Thoracic aorta (tissue), 2 donors: Measurements from ENCODE around the gene HAVCR1. TPM values are rescaled to one million over a fixed set of nuclear protein-coding genes. Genes with fewer than 3 reads are reported as not detected.
"Not testable (repeated sequence)": the region's sequence is repeated elsewhere in the genome, so short reads cannot be mapped to it uniquely, and the experiment has no call there.

Source experiments
- ATAC-seq: fragments of 150-250 bp; one replicate; pipeline ENCODE4 v1.8.0; 2017; ENCODE audit warnings: low read depth; ENCODE audit not compliant: insufficient number of reproducible peaks, low FRiP score
- DNase-seq: peaks from one replicate; pipeline ENCODE4 v3.0.0-alpha.2; 2020; ENCODE audit warnings: low spot score
- H3K27ac ChIP-seq, 2 donors: fragments of 200-600 bp; sonication (generic); 1 replicate in 1 of 2; 2 replicates in 1 of 2; pipeline ENCODE4 v1.5.1; 2016; ENCODE audit warnings: mild to moderate bottlenecking in 2 of 2, moderate library complexity in 2 of 2
- H3K27me3 ChIP-seq: fragments of 200-600 bp; sonication (generic); replicated peaks from 2 replicates; pipeline ENCODE4 v1.6.0; 2016; ENCODE audit warnings: mild to moderate bottlenecking; ENCODE audit not compliant: insufficient read depth
- H3K36me3 ChIP-seq: fragments of 200-600 bp; sonication (generic); one replicate; pipeline ENCODE4 v1.5.1; 2016
- H3K4me1 ChIP-seq, 2 donors: fragments of 200-600 bp; sonication (generic); 1 replicate in 1 of 2; 2 replicates in 1 of 2; pipeline versions ENCODE4 v1.5.1 to v1.6.0; 2016; ENCODE audit warnings: low read depth in 2 of 2, mild to moderate bottlenecking in 1 of 2; ENCODE audit not compliant: control insufficient read depth in 1 of 2
- H3K4me3 ChIP-seq: fragments of 200-600 bp; sonication (generic); 2 replicates; pipeline ENCODE4 v1.5.1; 2016; ENCODE audit warnings: mild to moderate bottlenecking
- H3K9me3 ChIP-seq: fragments of 200-600 bp; sonication (generic); 2 replicates; pipeline ENCODE4 v1.5.1; 2016
- CTCF ChIP-seq: fragments of 200-600 bp; sonication (generic); IDR thresholded peaks from one replicate; pipeline ENCODE4 v1.5.1; 2019; ENCODE audit warnings: antibody characterized with exemption
- total RNA-seq, 2 donors: library from RNA; depleted of rRNA; stranded (reverse); fragments of >200 nt; gene quantifications; one replicate each; pipeline versions ENCODE4 v1.1.0 to v1.2.3, GENCODE V29; 2016

HAVCR1 gene
- total RNA-seq, 2 donors from 2014 or later: 2.0 to 6.9 TPM

GRCh38 chr5:157022024-157022423 lies 36.9 kb downstream of the HAVCR1 start:
- no peak for ATAC-seq
- no peaks in the 10 kb centered on the region for H3K9me3 ChIP-seq
- TF ChIP-seq CTCF: no peak

GRCh38 chr5:157020511-157021222 lies 38.2 kb downstream of the HAVCR1 start:
- no peak for ATAC-seq
- no peak for TF ChIP-seq CTCF
- no peaks in the 10 kb centered on the region for H3K27me3 ChIP-seq
- no peaks in the 10 kb centered on the region for H3K4me1 ChIP-seq
- DNase-seq: no peak
- no peaks in the 10 kb centered on the region for H3K36me3 ChIP-seq
- H3K9me3 ChIP-seq: no peaks in the 10 kb centered on the region
- no peak overlapping the region for H3K27ac ChIP-seq
- H3K4me3 ChIP-seq: no peak overlapping the region

More at GRCh38 chr5:157022024-157022423, 36.9 kb downstream of the HAVCR1 start:
- no peak overlapping the region for H3K27ac ChIP-seq
- H3K4me3 ChIP-seq: no peak overlapping the region
- H3K4me1 ChIP-seq: no peaks in the 10 kb centered on the region
- no peaks in the 10 kb centered on the region for H3K27me3 ChIP-seq
- no peak for DNase-seq
- H3K36me3 ChIP-seq: no peaks in the 10 kb centered on the region

- H3K27me3 ChIP-seq: no peaks in the 10 kb centered on the region
- DNase-seq (no peak), ATAC-seq (no peak)
- H3K9me3 ChIP-seq: no peaks in the 10 kb centered on the region
- no peaks in the 10 kb centered on the region for H3K4me1 ChIP-seq
- no peaks in the 10 kb centered on the region for H3K36me3 ChIP-seq
- TF ChIP-seq CTCF: no peak
- H3K4me3 ChIP-seq: no peak overlapping the region
- H3K27ac ChIP-seq: no peak overlapping the region
Measured at GRCh38 chr5:157020002-157020401, 38.9 kb downstream of the HAVCR1 start.

GRCh38 chr5:157014143-157014542 lies 44.8 kb downstream of the HAVCR1 start:
- H3K9me3 ChIP-seq, H3K4me3 ChIP-seq, DNase-seq, H3K27me3 ChIP-seq, H3K4me1 ChIP-seq, ATAC-seq, H3K27ac ChIP-seq, H3K36me3 ChIP-seq: not testable (repeated sequence)

- DNase-seq: no peak
- no peak overlapping the region for H3K4me3 ChIP-seq
- H3K27me3 ChIP-seq: no peaks in the 10 kb centered on the region
- H3K27ac ChIP-seq: no peak overlapping the region
- no peak for ATAC-seq
- TF ChIP-seq CTCF: no peak
- H3K36me3 ChIP-seq: no peaks in the 10 kb centered on the region
- H3K4me1 ChIP-seq: no peaks in the 10 kb centered on the region
- H3K9me3 ChIP-seq: no peaks in the 10 kb centered on the region
Measured at GRCh38 chr5:157006262-157006661, 52.7 kb downstream of the HAVCR1 start.
